Jurkat, Clone E6-1 (cell line): Measurements from ENCODE around the gene SH3RF3.
"Not testable (repeated sequence)": the region's sequence is repeated elsewhere in the genome, so short reads cannot be mapped to it uniquely, and the experiment has no call there.

Experiments used
- DNase-seq: peaks from one replicate; pipeline ENCODE4 v3.0.0-alpha.2; 2011; ENCODE audit warnings: low read depth, low spot score
- H3K4me3 ChIP-seq: 2 replicates; pipeline ENCODE4 v1.5.1; 2011; ENCODE audit warnings: mild to moderate bottlenecking, low read length, control low read depth, moderate library complexity

SH3RF3 gene

GRCh38 chr2:109151519-109151918, 22.5 kb downstream of the SH3RF3 start:
- H3K4me3 ChIP-seq = no peak overlapping the region

GRCh38 chr2:109153005-109153784, 24.2 kb downstream of the SH3RF3 start:
- no peak for DNase-seq
- no peak overlapping the region for H3K4me3 ChIP-seq

More at GRCh38 chr2:109151519-109151918, 22.5 kb downstream of the SH3RF3 start:
- no peak for DNase-seq

- no peak for DNase-seq
- H3K4me3 ChIP-seq = no peak overlapping the region
Measured at GRCh38 chr2:109153807-109154206, 24.8 kb downstream of the SH3RF3 start.

- no peak overlapping the region for H3K4me3 ChIP-seq
- no peak for DNase-seq
Measured at GRCh38 chr2:109154226-109154625, 25.2 kb downstream of the SH3RF3 start.

- no peak overlapping the region for H3K4me3 ChIP-seq
- DNase-seq = no peak
Measured at GRCh38 chr2:109155553-109156451, 26.8 kb downstream of the SH3RF3 start.

- DNase-seq = no peak
- H3K4me3 ChIP-seq = no peak overlapping the region
Measured at GRCh38 chr2:109157563-109158105, 28.6 kb downstream of the SH3RF3 start.

- DNase-seq = no peak
- H3K4me3 ChIP-seq = no peak overlapping the region
Measured at GRCh38 chr2:109158237-109158636, 29.2 kb downstream of the SH3RF3 start.

- H3K4me3 ChIP-seq = no peak overlapping the region
Measured at GRCh38 chr2:109159096-109159495, 30.1 kb downstream of the SH3RF3 start.

GRCh38 chr2:109160714-109161440, 31.9 kb downstream of the SH3RF3 start:
- no peak overlapping the region for H3K4me3 ChIP-seq
- no peak for DNase-seq

More at GRCh38 chr2:109159096-109159495, 30.1 kb downstream of the SH3RF3 start:
- DNase-seq = no peak

- not testable (repeated sequence) for DNase-seq, H3K4me3 ChIP-seq
Measured at GRCh38 chr2:109162367-109162766, 33.4 kb downstream of the SH3RF3 start.

- DNase-seq = no peak
- no peak overlapping the region for H3K4me3 ChIP-seq
Measured at GRCh38 chr2:109162999-109163398, 34.0 kb downstream of the SH3RF3 start.

GRCh38 chr2:109164311-109164710, 35.3 kb downstream of the SH3RF3 start:
- H3K4me3 ChIP-seq = no peak overlapping the region
- DNase-seq = no peak

- no peak overlapping the region for H3K4me3 ChIP-seq
- DNase-seq = no peak
Measured at GRCh38 chr2:109164739-109165221, 35.8 kb downstream of the SH3RF3 start.

- no peak for DNase-seq
- no peak overlapping the region for H3K4me3 ChIP-seq
Measured at GRCh38 chr2:109166811-109167210, 37.8 kb downstream of the SH3RF3 start.

GRCh38 chr2:109168086-109168485, 39.1 kb downstream of the SH3RF3 start:
- H3K4me3 ChIP-seq = no peak overlapping the region
- DNase-seq = no peak

GRCh38 chr2:109168716-109169115, 39.7 kb downstream of the SH3RF3 start:
- no peak for DNase-seq
- H3K4me3 ChIP-seq = no peak overlapping the region

- no peak for DNase-seq
- no peak overlapping the region for H3K4me3 ChIP-seq
Measured at GRCh38 chr2:109170645-109171044, 41.6 kb downstream of the SH3RF3 start.

- DNase-seq = no peak
- H3K4me3 ChIP-seq = no peak overlapping the region
Measured at GRCh38 chr2:109171444-109172334, 42.7 kb downstream of the SH3RF3 start.
